Stomach (tissue), 4 donors: ENCODE measurements around the gene ZFPL1.

ENCODE experiments used
- CTCF ChIP-seq, 7 experiments: fragments of 450-650 bp in 4 of 7; fragments of 200-600 bp in 3 of 7; sonication (generic) in 3 of 7; IDR thresholded peaks; one replicate each; pipeline ENCODE4 v1.5.1; 2016 to 2019; ENCODE audit warnings: antibody characterized with exemption in 7 of 7, control low read depth in 2 of 7, mild to moderate bottlenecking in 1 of 7
- POLR2A ChIP-seq, 4 donors: fragments of 450-650 bp; IDR thresholded peaks; one replicate each; pipeline ENCODE4 v1.6.1; 2016; ENCODE audit warnings: antibody characterized with exemption in 4 of 4, control low read depth in 2 of 4, mild to moderate bottlenecking in 1 of 4, moderate library complexity in 1 of 4

- no peak for TF ChIP-seq CTCF (IDR thresholded peaks at IDR 0.05)
- TF ChIP-seq POLR2A (IDR thresholded peaks at IDR 0.05): no peak
Observed at GRCh38 chr11:65089621-65090020, 5.6 kb downstream of the ZFPL1 start.
